ENCODE results near the gene SND1. TPM values are rescaled to one million over a fixed set of nuclear protein-coding genes. Genes with fewer than 3 reads are reported as not detected.

SND1 gene
- total RNA-seq, 1 donor: 241 TPM

DNA sequence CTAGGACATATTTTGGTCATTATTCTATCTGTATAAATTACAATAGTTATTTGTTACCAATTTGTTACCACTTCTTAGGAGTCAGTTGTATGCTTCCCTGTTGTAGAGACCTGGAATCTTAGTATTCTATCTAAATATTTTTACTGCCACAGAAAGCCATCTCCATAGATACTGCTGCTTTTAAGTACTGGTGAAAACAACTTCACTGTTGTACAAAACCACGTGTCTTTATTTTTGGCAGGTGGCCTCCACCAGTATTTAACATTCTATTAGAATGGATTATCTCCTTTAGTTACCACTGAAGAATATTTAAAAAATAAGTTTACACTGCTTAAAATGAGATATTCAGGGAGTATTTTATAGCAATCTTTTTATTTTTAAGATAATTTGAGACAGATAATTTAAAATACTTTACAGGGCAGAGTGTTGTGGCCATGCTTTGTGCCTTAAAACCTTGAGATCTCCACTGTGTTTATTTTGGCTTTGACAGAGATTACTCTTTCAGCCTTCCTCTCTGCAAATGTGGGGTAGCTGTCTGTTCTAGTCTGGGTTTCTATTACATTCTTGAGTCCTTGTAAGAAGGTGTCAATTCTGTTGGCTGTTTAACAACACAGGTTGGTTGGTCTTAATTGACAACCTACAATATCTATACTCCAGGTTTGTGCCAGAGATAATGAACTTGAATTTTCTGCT, 193.7 kb downstream of the SND1 start:
- no peak for DNase-seq (ENCODE audit: low read depth)
- TF ChIP-seq, protein P1, sequence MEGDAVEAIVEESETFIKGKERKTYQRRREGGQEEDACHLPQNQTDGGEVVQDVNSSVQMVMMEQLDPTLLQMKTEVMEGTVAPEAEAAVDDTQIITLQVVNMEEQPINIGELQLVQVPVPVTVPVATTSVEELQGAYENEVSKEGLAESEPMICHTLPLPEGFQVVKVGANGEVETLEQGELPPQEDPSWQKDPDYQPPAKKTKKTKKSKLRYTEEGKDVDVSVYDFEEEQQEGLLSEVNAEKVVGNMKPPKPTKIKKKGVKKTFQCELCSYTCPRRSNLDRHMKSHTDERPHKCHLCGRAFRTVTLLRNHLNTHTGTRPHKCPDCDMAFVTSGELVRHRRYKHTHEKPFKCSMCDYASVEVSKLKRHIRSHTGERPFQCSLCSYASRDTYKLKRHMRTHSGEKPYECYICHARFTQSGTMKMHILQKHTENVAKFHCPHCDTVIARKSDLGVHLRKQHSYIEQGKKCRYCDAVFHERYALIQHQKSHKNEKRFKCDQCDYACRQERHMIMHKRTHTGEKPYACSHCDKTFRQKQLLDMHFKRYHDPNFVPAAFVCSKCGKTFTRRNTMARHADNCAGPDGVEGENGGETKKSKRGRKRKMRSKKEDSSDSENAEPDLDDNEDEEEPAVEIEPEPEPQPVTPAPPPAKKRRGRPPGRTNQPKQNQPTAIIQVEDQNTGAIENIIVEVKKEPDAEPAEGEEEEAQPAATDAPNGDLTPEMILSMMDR (IDR thresholded peaks at IDR 0.05; ENCODE audit: insufficient read depth, low read depth, low read length): no peak
- no peak overlapping the region for H3K4me3 ChIP-seq (ENCODE audit: low read depth, low read length)

DNA sequence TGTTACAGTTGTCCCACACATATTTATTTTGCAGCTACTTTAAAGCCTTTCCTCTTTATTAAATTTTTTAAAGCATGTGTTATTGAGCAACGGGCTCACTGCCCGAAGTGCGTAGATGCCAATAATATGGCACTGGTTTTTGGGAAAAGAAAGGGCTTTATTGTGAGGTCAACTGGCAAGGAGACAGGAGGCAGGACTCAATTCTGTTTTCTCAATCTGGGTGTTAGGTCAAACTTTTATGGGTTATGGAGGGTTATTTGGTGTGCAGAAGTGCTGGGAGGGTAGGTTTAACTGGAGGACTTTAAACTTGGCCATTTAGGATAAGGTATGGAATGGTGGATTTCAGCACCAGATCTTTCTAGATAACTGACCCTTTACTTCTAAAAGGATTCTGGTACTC, 195.6 kb downstream of the SND1 start:
- H3K4me3 ChIP-seq (ENCODE audit: low read depth, low read length): no peak overlapping the region
- TF ChIP-seq, protein P1 (IDR thresholded peaks at IDR 0.05; ENCODE audit: insufficient read depth, low read depth, low read length): no peak
- DNase-seq (ENCODE audit: low read depth): no peak

DNA sequence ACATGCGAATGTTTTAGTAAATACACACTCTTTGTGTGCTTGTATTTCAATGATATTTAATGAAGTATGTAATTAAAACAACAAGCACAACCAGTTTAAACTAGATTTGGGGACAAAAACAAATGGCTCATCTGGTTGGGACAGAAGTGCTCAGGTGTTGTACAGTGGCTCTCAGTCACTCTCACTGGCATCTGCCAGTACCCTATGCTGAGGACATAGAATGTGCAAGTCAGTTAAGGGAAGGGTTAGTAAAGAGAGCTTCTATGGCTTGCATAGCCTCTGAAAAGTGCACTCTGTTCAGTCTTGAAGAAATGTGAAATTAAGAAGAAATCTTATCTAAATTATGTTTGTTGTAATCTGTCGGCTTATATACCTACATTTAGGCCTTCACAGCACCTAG, 196.2 kb downstream of the SND1 start:
- H3K4me3 ChIP-seq (ENCODE audit: low read depth, low read length): no peak overlapping the region
- no peak for DNase-seq (ENCODE audit: low read depth)
- TF ChIP-seq, protein P1 (IDR thresholded peaks at IDR 0.05; ENCODE audit: insufficient read depth, low read depth, low read length): no peak

DNA sequence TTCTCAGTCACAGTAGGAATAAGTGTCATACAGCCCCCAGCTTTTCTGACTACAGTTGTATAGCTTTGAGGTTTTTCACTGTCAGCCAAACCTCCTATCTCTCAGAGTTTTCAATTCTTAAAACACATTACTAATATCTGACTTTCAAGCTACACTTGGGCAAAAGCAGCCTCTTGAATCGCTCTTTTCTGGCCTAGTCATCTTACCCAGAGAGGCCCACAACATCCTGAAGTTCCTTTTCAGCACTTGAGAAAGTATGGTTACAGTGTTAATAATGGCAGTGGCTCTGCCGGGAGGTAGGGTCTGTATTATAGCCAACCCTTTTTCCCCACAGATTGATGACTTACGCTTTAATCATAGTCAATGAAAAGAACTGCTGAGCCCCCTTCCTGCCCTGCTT, 198.2 kb downstream of the SND1 start:
- no peak for DNase-seq (ENCODE audit: low read depth)
- no peak overlapping the region for H3K4me3 ChIP-seq (ENCODE audit: low read depth, low read length)
- TF ChIP-seq, protein P1 (IDR thresholded peaks at IDR 0.05; ENCODE audit: insufficient read depth, low read depth, low read length): no peak

DNA sequence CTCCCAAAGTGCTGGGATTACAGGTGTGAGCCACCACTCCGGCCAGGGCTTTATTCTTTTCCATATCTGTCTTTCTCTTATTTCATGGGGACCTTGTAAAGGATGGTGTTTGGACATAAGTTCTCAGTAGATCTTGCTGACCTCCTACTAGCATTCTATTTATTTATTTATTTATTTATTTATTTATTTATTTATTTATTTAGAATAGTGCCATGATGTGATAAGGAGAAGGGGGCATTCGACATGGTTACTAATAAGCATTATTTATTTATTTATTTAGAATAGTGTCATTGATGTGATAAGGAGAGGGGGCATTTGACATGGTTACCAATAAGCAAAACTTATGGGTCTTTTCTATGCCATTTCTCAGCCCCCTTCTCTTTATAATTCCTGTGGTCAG, 202.4 kb downstream of the SND1 start:
- DNase-seq (ENCODE audit: low read depth): no peak
- no peak overlapping the region for H3K4me3 ChIP-seq (ENCODE audit: low read depth, low read length)
- TF ChIP-seq, protein P1 (IDR thresholded peaks at IDR 0.05; ENCODE audit: insufficient read depth, low read depth, low read length): no peak

DNA sequence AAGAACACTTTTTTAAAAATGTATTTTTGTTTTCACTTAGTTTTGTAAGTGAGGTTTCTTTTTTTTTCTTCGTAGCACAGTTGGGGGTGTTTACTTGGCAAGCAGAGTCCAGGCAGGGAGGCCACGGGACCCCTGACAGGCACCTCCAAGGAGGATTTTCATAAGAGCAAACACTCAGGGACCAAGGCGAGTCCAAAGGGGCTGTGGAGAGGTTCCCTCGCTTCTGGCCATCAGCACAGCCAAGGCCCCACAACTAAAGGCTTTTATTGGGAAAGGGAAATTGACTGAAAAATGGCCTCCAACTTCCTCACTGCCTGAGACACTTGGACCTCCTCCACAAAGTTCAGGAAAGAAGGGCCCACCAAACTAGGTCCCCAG, 205.5 kb downstream of the SND1 start:
- no peak overlapping the region for H3K4me3 ChIP-seq (ENCODE audit: low read depth, low read length)
- TF ChIP-seq, protein P1 (IDR thresholded peaks at IDR 0.05; ENCODE audit: insufficient read depth, low read depth, low read length): no peak
- no peak for DNase-seq (ENCODE audit: low read depth)
